Esophagus mucosa (tissue), 1 donor: Measurements from ENCODE around the gene STUM. TPM values are rescaled to one million over a fixed set of nuclear protein-coding genes. Genes with fewer than 3 reads are reported as not detected.

Source experiments
- ATAC-seq: fragments of 200-7000 bp; cut with Tn5 transposase; one replicate; pipeline ENCODE4 v1.9.1; 2020
- total RNA-seq: library from RNA; stranded (reverse); gene quantifications from one replicate; pipeline ENCODE4 v1.2.4, GENCODE V29; 2023
- donor health status: DM: yes; HTN: yes; CAD: no.

STUM gene
- total RNA-seq, 1 donor from 2014 or later = 0.24 TPM

GRCh38 chr1:226563666-226564065 is 15.1 kb downstream of the STUM start:
- ATAC-seq = no peak

DNA sequence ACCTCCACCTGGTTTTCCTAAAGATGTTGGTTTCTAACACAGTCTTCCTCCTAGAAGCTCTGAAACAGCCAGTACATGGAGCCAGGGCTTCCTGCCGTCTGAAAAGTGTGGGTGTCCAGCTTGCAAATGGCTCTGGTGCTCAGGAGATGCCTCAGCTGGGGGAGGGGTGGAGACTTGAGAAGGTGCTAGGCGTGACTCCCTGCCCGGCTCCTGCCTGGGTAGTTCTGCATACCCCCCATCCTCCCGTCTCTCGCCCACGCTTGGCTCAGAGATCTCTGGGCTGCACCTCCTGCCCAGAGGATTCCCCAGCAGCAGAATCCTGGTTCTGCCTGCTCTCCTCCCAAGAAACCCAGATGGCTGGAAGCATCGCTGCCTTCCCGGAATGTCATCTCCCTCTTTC is 16.9 kb downstream of the STUM start:
- no peak for ATAC-seq

DNA sequence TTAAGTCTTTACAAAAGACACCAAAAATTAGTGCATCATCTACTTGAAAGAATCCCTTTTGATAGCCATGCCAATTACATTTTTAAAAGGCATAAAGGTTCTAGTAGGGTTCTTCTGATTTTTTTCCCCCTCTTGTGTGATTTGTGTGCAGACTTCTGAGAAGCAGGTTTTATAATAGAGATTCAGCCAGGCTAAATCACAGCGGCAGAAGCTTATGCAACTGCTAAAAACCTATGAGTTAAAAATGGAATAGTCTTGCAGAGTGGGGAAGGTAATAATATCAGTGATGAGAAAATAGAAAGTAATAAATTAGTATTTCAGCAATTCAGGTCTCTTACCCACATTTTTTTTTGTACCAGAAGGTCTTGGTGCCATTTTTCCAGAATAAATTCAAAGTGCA is 17.7 kb downstream of the STUM start:
- ATAC-seq = no peak

GRCh38 chr1:226566760-226567159 is 18.2 kb downstream of the STUM start:
- no peak for ATAC-seq

- no peak for ATAC-seq
Observed at GRCh38 chr1:226568077-226568831, 19.7 kb downstream of the STUM start.

- ATAC-seq = no peak
Observed at GRCh38 chr1:226568975-226569741, 20.6 kb downstream of the STUM start.

DNA sequence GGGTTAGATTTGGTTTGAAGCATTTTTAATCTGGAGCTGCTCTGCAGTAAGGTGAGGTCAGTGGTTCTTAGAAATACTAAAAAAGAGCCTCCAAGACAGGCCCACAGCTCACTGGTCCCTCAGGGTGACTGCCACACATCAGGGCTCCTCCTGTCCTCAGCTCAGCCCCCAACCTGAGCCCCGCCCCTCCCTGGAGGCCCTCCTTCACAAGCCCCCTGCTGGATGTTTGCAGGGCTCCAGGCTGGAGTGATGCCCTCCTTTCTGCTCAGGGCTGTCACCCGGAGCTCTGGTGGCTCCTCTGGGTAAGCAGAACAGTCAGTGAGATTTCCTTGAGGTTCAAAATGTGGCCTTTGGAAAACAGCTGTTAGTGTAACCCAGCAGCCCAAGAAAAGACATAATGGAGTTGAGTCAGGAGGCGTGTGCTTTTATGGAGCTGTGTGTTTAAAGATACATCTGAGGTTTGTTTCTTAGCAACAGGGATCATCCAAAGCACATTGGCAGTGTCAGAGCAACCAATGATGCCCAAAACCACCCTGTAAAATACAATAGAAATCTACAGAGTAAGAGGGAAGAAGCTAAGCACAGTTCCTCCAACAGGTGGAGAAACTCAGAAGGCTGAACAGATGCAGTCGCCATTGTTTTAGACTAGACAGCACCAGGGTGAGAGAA is 21.4 kb downstream of the STUM start:
- ATAC-seq = no peak

DNA sequence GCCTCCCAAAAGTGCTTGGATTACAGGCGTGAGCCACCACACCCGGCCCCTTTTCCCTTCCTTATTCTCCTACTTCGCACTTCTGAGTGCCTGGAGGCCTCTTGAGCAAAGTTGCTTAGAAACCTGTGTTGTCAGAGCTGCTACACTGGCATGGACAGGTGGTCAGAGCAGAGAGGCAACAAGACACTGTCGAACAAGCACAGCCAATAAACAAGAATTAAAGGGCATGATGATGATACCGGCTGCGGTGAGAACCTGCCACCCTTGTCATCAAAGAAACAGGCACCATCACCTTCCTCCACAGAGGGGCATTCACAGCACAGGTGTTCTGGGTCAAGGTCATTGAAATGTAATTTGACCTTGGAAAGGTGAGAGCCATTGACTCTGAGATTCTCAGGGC is 23.3 kb downstream of the STUM start:
- no peak for ATAC-seq

- ATAC-seq = no peak
Observed at GRCh38 chr1:226572325-226572726, 23.8 kb downstream of the STUM start.

DNA sequence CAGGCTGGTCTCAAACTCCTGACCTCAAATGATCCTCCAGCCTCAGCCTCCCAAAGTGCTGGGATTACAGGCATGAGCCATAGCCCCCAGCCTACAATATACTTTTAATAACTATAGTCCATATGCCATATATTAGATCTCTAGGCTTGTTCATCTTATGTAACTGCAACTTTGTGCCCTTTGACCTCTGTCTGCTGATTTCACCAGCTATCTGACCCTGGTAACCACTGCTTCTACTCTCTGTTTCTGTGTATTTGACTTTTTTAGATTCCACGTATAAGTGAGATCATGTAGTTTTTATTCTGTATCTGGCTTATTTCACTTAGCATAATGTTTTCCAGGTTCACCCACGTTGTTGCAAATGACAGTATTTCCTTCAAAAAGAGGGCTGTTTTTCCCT is 25.5 kb downstream of the STUM start:
- no peak for ATAC-seq

DNA sequence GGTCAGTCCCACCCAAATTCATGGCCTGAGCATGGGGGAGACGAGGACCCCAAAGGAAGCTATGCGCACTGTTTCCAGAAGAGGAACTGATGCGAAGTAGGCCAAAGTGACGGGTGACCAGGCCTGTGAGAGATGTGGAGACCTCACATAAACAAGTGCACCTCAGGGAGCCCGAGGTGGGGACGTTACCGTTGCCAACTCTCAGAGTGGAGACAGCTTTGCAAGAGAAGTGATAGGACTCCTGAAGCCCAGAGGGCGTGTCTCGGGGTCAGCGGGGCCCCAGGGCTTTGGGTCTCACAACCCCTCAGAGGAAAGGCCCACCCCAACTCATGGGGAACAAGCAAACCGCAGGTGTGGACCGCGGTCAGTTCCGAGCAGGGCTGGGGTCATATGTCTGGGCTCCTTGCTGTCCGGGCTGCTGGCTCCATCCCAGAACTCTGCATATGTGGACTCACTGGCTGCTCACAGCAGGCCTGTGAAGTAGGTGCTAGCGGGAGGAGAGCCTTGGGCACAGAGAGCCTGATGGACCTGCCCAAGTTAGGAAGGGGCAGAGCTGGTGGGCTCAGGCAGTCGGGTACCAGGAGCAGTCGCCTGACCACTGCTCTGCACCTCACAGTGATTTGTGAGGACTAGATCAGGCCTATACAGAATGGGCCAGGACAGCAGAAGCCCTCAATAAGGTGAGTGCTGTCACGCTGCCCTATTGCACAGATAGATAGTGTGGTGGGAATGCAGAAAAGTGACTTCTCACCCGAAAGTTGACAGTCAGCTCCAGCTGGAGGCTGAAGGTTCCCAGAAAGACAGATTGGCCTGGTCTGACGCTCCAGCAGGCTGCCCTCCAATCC is 26.2 kb downstream of the STUM start:
- no peak for ATAC-seq

GRCh38 chr1:226575436-226575720 is 26.8 kb downstream of the STUM start:
- ATAC-seq = no peak

DNA sequence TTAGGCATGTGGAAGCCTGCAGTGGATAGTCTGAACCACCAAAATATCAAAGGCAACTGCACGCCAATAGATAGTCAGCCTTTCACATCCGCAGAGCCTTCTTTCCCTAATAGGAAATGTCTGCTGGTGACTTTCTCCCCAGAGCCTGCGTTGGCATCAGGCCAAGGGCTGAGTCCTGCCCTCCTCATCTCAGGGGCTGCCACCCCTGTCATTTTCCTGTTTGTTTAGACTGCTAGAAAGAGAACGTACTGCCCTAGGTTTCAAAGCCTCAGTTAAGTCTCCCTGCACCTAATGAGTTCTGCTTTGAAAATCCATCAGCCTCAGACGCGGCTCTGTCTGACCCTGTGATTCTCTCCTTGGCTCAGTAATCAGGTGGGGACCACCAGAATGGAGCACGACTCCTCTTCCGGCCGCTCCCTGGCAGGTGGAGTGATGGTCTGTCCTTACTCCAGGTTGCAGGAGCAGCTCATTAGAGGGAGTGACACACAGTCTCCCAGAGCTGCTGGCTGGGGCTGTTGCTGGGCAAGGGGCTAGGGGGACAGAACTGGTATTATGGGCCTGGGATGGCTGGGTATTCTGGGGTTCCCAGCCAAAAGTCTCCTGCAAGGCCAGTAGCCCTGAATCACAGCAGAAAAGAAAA is 27.3 kb downstream of the STUM start:
- no peak for ATAC-seq

- no peak for ATAC-seq
Observed at GRCh38 chr1:226576601-226577000, 28.0 kb downstream of the STUM start.

DNA sequence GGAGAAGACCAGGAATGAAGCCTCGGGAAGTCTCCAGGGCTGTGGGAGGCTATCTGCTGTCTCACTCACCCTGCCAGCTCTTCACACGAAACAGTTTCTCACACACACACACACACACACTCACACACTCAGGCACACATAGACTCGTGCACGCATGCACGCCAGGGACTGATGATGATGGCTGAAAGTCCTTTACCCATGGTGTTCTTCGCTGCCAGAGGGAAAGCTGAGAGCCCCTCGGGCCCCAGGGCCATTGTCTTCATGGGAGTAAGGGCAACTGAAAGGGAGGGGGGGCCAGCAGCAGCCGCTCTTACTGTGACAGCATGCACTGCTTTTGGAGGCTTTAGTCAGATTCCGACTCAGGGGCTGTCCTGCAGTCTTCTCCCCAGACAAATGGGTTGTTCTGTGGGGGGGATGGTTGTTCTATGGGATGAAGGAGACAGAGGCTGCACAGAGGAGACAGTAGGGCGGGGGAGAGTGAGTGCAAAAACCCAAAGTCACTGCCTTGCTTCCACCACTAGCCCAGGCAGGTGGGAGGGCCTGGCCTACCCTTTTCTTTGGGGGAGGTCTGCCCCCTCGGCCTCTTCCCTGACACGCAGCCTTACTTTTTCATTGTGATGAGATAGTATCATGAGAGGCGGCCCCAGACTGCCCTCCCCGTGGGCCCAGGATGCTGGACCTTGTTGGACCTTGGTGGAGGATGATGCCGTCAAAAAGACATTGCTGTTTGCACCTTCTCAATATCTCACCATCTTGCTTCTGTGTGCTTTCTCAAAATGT is 29.0 kb downstream of the STUM start:
- ATAC-seq = no peak

DNA sequence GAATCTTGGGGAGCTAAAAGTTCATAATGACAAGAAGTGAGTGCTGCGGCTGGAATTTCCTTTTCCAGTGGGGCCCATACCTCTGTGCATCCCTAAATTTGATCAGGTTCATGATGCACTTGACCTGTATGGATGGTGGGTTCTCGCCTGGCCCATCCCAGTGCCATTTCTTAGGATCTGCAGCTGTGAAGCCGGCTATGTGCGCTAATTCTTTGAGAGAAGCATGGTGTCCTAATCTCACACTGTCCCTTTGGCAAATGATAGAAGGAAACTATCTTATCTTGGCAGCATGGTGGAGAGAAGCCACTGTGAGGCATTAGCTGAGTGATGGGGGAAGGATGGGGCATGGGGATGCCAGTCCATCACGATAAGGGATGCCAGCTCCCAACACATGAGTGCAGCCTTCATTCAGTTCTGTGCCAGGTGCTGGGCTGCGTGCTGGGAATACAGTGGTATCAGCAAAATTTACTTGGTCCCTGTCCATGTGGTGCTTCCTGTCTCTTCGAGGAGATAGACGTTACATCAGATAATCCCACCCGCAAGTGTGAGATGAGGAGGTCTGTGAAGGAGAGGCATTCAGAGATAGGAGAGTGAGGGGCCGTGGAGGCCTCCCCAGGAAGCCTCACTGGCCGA is 30.5 kb downstream of the STUM start:
- no peak for ATAC-seq

DNA sequence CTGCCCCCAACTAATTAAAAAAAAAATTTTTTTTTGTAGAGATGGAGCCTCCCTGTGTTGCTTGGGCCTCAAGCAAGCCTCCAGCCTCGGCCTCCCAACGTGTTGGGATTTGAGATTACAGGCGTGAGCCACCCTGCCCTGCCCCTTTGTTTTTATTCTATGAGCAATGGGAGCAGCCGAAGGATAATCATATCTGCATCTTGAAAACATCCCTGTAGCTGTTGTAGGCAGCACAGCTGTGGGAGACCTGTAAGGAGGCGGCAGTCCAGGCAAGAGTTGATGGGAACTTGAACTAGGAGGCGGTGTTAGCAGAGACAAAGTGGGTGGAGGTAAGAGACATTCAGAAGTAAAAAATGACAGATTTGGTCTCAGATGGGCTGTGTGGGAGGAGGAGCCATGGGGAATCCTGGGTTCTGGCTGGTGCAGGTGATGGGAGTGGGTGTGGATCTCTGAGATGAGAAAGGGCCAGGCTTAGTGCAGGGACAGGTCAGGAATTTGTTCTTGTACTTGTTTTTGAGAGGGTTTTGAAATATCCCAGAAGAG is 31.3 kb downstream of the STUM start:
- no peak for ATAC-seq

DNA sequence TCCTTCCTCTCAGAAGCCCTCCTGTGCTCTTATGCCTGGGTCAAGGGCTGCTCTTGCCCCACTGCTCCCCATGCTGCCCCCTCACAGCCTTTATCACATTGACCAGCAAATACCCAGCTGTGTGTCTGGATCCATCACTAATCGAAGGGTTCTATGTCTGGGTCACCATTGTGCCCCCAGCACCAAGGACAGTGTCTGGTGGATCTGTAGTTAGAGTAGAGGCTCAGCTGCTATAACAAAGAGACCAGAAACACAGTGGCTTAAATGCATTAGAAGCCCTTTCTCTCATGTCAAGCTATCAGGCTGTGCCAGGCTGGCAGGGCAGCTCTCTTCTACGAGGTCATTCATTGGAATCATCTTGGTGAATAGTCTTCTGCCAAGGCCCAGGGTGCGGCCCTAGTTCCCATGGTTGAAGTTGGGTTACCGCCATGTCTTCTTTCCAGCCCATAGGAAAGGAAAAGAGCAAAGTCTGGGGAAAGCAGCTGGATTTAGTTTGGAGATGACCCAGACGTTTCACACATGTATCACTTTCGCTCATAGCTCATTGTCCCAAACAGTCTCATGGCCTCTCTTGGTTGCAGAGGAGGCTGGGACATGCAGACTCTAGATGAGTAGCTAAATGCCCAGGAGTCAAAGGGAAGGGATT is 32.2 kb downstream of the STUM start:
- no peak for ATAC-seq

DNA sequence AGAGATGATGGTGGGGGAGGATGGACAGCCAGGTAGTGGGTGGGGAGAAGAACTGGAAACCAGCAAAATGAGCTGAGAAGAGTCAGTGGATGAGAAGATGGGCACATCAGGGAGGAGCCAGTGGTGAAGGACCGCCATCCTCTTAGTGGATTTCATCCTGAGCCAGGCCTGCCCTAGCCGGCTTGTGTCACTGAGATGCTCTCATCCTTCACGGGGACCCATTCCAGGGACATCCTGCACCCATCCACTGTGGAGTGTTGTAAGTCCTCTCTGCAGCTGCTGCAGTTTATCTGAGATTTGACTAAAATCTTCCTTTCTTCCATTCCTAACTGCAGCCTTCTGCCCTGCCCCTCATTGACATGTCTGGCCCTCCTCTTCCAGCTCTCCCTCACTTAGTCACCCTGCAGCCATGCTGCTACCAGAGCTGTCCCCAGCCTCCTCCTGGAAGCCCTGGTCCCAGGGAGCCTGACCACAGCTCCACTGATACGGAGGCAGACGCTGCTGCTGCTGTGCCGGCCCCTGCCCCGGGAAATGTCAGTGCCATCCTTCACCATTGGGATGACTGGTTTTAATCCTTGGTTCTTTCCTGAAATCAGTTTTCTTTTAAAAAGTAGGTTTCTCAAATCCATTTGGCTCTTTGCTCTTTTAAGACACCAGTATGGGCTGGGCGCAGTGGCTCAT is 33.2 kb downstream of the STUM start:
- ATAC-seq = no peak

DNA sequence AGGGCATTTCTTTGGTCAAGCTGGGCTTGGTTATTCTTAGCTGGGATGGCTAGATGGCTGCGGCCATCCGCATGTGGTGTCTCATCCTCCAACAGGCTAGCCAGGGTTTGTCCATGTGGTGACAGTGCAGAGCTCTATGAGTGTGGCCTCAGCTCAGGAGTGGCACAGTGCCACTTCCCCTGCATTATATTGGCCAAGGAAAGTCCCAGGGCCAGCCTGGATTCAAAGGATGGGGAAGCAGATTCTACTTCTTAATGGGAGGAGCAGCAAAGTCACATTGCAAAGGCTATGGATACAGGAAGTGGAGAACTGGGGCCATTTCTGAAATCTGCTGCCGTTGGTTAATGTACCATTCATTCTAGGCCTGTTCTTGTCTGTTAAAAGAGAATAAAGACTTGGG is 34.4 kb downstream of the STUM start:
- ATAC-seq = no peak
